ENCODE results near the gene STK10.

The STK10 gene

DNA sequence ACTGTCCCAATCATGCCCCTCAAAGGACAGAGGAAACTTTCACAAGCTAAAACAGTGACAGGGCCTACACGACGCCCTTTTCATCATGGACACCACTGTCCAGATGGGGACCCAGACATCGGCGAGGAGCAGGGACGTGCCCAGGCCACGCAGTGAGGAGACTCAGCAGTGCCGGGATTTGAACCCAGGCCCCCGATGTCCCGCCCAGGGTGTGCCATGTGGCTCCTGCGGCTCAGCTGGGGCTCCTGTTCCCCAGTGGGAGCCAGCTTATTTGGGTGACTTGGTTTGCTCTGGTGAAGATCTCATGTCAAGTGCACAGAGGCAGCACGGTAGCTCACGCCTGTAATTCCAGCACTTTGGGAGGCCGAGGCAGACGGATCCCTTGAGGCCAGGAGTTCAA is 82.2 kb downstream of the STK10 start:
- no peak for DNase-seq

DNA sequence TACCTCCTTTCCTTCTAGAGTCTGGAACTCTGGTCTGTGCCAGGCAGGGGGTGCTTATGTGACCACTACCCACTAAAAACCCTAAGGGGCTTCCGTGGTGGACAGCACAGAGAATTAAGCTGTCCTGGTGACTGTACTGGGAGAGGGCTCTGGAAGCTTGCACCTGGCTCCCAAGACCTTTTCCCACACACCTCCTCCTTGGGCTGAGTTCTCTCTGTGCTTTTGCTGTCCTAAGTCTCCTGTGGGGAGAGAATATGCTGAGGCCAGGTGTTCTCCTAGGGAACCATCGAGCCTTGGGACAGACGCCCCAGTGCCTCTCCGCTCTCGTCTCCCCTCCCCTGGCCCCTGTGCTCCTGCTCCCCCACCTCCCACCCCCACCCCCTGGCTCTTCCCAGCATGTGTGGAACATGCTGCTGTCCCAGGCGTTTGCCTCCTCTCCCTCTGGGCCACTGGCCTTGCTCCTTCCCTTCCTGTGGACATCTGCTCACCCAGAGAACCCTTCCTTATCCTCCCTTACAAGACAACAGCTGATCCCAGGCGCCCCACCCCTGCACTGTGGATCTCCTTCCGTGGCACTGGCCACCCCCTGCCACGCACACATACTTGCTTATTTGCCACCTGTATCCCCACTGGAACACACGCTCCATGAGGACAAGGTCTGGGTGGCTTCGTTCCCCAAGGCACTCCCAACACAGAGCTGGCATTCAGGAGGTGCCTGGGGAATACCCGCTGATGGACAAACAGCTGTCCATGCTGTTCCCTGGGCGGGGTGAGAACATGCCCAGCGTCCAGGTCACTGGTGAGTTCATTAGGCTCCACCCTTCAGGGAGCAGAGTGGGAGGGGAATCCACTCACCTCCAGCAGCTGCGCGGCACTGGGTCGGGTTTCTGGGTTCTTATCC is 83.0 kb downstream of the STK10 start:
- DNase-seq = no peak

DNA sequence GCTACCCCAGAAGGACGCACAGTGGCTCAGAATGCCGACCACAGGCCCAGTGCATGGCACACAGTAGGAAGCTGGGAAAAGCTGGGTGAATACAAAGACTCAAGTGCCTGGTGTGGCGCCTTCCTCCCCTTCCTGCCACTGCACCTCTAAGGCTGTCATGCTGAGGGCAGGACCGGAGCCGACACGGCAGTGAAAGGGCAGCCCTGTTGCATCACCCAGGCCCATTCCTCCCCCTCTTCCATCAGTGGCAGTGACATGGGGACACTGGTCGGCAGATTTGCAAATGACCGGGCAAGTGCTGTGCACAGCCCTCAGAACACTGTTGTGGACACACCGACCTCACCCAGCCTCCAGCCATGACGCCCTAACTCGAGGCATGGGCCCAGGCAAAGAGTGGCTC is 84.0 kb downstream of the STK10 start:
- DNase-seq = no peak

DNA sequence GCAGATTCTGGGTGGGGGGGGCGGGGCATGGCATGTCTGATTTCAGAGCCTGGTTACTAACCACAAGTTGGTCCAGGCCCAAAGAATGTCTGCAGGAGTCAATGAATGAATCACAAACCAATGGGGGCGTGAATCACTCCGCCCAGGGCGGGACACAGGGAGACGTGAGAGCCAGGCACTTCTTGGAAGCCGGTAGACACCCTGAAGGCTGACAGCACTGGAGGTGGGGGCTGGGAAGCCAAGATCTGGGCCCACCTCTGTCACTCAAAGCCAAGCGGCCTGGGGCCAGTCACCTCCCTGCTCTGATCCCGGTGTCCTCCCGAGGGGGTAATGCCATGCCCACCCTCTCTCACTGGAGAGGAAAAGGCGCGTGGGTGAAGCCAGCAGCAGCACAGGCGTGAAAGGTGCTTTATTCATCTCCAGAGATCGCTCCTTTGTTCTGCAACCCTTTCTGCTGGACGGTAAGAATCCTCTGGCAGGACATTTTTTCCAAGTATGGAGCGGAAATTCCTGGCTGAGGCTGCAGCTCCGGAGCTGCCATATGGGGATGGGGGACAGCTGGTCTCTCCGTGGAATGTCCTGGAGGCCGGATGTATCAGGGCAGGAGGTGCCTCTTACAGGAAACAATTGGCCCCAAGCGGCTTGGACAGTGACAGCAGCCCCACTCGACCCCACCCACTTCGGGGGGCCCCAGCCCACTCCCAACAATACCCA is 85.0 kb downstream of the STK10 start:
- DNase-seq = peak; percentile 71

GRCh38 chr5:172102218-172102870 is 85.7 kb downstream of the STK10 start:
- no peak for DNase-seq

DNA sequence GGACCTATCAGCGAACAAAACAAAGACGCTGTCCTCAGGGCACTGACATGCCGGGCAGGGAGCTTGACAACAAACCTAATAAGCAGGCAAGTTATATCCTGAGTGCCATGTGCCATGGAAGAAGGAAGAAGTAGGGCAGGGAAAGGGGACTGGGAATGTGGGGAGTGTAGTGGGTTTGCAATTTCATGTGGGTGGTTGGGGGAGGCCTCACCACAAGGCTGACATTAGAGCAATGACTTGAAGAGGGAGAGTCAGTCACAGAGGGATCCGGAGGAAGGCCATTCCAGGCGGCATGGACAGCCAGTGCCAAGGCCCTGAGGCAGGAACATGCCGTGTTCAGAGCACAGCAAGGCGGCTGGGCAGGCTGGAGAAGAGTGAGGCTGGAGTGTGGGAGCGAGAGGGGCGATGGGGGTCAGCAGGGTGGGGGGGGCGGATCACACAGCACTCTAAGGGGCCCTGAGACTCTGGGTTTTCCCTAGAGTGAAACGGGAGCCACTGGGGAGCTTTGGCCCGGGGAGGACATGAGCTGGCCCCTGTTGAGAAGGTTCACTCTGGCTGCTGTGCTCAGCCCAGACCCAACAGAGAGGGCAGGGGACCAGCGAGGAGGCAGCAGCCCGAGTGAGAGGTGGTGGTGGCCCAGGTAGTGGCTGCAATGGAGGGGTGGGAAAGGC is 86.3 kb downstream of the STK10 start:
- DNase-seq = no peak

- DNase-seq = no peak
These were observed 89.1 kb downstream of the STK10 start for GRCh38 chr5:172098883-172099282.

DNA sequence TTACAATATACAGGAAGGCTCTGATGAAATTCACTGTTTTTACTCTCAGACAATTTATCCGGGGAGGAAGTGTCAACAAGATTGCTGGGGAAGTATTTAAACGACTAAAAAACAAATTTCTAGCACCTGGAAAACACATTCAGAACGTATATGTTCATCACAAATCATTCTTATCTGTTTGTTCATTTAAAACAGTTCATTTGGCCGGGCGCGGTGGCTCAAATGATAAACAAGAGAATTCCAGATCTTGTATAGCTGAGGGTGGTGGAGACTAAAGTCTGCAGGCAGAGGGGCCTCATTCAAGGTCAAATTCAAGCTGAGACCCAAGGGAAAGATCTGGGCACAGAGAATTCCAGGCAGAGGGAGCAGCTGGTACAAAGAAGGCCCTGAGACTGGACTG is 90.0 kb downstream of the STK10 start:
- DNase-seq = no peak

DNA sequence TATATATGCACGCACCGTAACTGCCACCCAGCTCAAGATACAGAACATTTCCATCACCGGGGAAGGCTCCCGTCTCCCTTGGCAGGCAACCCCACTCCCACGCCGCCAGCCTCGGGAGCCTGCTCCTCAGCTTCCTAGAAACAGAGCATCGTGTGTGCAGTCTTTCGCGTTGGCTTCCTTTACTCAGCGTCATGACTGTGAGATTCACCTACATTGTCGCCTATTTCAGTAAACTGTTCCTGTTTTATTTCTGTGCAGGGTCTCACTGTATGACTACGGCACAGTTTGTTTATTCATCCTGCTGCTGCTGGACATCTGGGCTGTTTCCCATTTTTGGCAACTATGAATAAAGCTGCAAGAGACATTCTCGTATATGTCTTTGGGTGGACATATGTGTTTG is 90.7 kb downstream of the STK10 start:
- no peak for DNase-seq

- no peak for DNase-seq
These were observed 91.7 kb downstream of the STK10 start for GRCh38 chr5:172096207-172096940.

- no peak for DNase-seq
These were observed 92.4 kb downstream of the STK10 start for GRCh38 chr5:172095368-172096206.

- no peak for DNase-seq
These were observed 94.1 kb downstream of the STK10 start for GRCh38 chr5:172093965-172094364.

- DNase-seq = no peak
These were observed 94.5 kb downstream of the STK10 start for GRCh38 chr5:172093559-172093958.

GRCh38 chr5:172091956-172092732 is 95.9 kb downstream of the STK10 start:
- no peak for DNase-seq

DNA sequence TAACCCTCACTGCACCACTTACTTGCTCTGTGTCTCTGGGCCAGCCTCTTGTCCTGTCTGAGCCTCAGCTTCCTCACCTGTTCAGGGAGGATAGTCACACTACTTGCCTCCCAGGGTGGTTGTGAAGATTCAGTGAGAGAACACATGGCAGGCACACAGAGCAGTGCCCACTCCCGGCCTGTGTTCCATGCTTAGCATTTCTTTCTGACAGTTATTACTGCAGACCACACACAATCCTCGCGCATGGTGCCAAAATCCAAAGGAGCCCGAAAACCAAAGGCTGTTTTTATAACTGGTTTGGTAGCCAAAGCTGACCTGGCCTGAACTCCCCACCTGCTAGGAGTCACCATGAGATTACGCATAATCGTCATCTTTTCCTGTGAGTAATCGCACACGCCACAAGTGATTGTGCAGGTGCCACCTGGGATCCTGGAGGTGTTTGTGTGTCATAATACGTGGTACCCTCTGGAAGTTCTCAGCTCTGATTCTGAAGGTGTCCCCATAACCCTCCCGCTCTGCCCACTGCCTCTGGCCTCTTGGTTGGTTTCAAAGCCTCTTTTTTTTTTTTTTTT is 97.0 kb downstream of the STK10 start:
- no peak for DNase-seq

GRCh38 chr5:172089298-172090117 is 98.5 kb downstream of the STK10 start:
- no peak for DNase-seq

GRCh38 chr5:172088801-172089200 is 99.2 kb downstream of the STK10 start:
- DNase-seq = no peak

DNA sequence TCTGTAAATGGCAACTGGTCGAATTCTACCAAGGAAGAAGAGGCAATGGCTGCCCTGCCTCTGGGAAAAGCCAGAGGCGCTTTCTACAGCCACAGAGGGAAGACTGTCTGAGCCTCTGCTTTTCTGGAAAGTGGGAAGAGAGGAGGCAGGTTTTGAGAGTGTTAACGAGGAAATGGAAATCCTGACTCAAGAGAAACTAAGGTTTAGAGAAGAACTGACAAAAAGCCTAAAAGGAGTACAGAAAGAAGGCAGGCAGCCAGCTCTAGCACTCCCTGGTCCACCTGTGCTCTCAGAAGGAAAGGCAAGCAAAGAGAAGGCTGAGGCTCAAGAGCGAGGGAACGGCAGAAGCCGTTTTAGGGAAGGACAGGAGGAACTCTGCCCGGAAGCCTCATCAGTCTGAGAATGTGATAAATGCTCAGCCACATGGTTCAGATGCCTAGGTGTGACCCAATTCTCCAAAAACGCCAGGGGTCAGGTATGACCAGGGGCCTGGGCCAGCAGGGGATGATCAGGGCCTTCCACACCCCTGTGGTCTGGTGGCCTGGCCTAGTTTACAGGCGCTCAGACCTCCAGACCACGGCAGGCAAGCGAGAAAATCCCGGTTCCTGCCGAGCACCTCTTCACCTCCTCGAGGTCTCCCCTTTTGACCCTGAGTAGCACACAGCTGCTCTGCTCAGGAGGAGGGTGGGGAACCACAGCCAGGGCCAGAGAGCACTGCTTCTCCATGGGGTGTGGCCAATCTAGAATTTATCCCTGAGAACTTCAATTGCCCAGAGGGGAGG is 101.6 kb downstream of the STK10 start:
- no peak for DNase-seq

DNA sequence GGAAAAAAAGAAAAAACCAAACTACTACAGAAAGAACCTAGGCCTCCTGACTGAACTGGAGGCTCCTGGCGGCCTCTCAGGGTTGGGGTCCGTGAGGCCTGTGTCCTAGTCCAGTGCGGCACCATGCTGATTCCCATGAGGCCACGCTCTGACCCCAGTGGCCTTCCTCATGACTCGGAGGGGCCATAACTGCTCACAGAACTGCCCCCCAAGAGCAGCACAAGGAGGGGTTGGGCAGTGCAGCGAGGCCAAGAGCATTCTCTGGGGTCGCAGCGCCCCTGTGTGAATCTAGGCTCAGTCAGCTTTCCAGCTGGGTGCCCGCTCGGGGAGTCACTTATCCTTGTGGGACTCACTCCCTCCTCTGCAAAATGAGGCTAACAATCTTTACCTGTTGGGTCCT is 102.3 kb downstream of the STK10 start:
- DNase-seq = no peak

Measured in 8988T (cell line).